Body of pancreas (tissue), 4 donors: ENCODE measurements around the gene CRB1. TPM values are rescaled to one million over a fixed set of nuclear protein-coding genes. Genes with fewer than 3 reads are reported as not detected.

Experiments used
- ATAC-seq: fragments of 150-250 bp; one replicate; pipeline ENCODE4 v1.9.1; 2016
- DNase-seq, 4 donors: peaks; one replicate each; pipeline ENCODE4 v3.0.0-alpha.2; 2019
- H3K27ac ChIP-seq, 4 donors: fragments of 200-600 bp; sonication (generic); 1 replicate in 3 of 4; 2 replicates in 1 of 4; pipeline versions ENCODE4 v1.5.1 to v1.6.1; 2016 to 2019; ENCODE audit warnings: mild to moderate bottlenecking in 1 of 4, mixed read lengths in 1 of 4, moderate library complexity in 1 of 4
- H3K27me3 ChIP-seq, 2 donors: fragments of 200-600 bp; sonication (generic); one replicate each; pipeline ENCODE4 v1.6.0; 2016; ENCODE audit warnings: mild to moderate bottlenecking in 1 of 2
- H3K36me3 ChIP-seq, 2 donors: fragments of 200-600 bp; sonication (generic); replicated peaks in 1 of 2; 2 replicates each; pipeline ENCODE4 v1.5.1; 2016; ENCODE audit warnings: low read depth in 2 of 2; ENCODE audit not compliant: insufficient read depth in 1 of 2
- H3K4me1 ChIP-seq: fragments of 200-600 bp; sonication (generic); one replicate; pipeline ENCODE4 v1.6.0; 2016
- H3K4me3 ChIP-seq, 2 donors: fragments of 200-600 bp; sonication (generic); 1 replicate in 1 of 2; 2 replicates in 1 of 2; pipeline ENCODE4 v1.5.1; 2016 to 2019
- H3K9me3 ChIP-seq, 3 donors: fragments of 200-600 bp; sonication (generic); 1 replicate in 2 of 3; 2 replicates in 1 of 3; pipeline ENCODE4 v1.5.1; 2016
- CTCF ChIP-seq, 7 experiments: fragments of 450-650 bp in 4 of 7; fragments of 200-600 bp in 3 of 7; sonication (generic) in 3 of 7; IDR thresholded peaks; one replicate each; pipeline ENCODE4 v1.5.1; 2016 to 2019; ENCODE audit warnings: antibody characterized with exemption in 7 of 7
- POLR2A ChIP-seq, 3 donors: fragments of 450-650 bp; IDR thresholded peaks; one replicate each; pipeline ENCODE4 v1.6.1; 2016; ENCODE audit warnings: antibody characterized with exemption in 3 of 3, mild to moderate bottlenecking in 2 of 3
- WGBS, 2 donors: methylation state at CpG; one replicate each; pipeline ENCODE4 v1.1.5; 2017; 5-methylcytosine and 5-hydroxymethylcytosine counted together
- intact Hi-C: fragments of 100-400 bp; cut with DNase I; formaldehyde crosslinking; loops from one replicate; pipeline ENCODE4 v1.15.1; 2023
- total RNA-seq, 2 donors: library from RNA; depleted of rRNA; stranded (reverse); fragments of >200 nt; gene quantifications; one replicate each; pipeline ENCODE4 v1.1.0, GENCODE V29; 2016

CRB1 gene
- total RNA-seq, 2 donors from 2014 or later = 0.26 to 10.2 TPM

- Histone ChIP-seq H3K4me1 (no peaks in the 10 kb centered on the region), H3K4me3 (no peak overlapping the region), H3K36me3 (no peaks in the 10 kb centered on the region), H3K27ac (no peak overlapping the region), H3K9me3 (no peaks in the 10 kb centered on the region), H3K27me3 (no peaks in the 10 kb centered on the region)
- TF ChIP-seq CTCF (IDR thresholded peaks at IDR 0.05) (no peak), POLR2A (IDR thresholded peaks at IDR 0.05) (no peak)
- DNase-seq (no peak), ATAC-seq (no peak)
- intact Hi-C loops = no loop called here
- 58 to 71% methylated on average over 2 of the region's 2 CpGs for WGBS, 2 donors
Observed at GRCh38 chr1:197448121-197448779, 180.2 kb downstream of the CRB1 start.

GRCh38 chr1:197451381-197451780 lies 183.3 kb downstream of the CRB1 start:
- TF ChIP-seq POLR2A (IDR thresholded peaks at IDR 0.05) = no peak
- no peak for TF ChIP-seq CTCF (IDR thresholded peaks at IDR 0.05)
- no peak for ATAC-seq

GRCh38 chr1:197453376-197454058 lies 185.5 kb downstream of the CRB1 start:
- DNase-seq (no peak), ATAC-seq (no peak)
- Histone ChIP-seq H3K36me3 (no peaks in the 10 kb centered on the region), H3K9me3 (no peaks in the 10 kb centered on the region), H3K4me1 (no peaks in the 10 kb centered on the region), H3K4me3 (no peak overlapping the region), H3K27me3 (no peaks in the 10 kb centered on the region), H3K27ac (no peak overlapping the region)
- intact Hi-C loops = no loop called here
- no peak for TF ChIP-seq POLR2A (IDR thresholded peaks at IDR 0.05)
- no peak for TF ChIP-seq CTCF (IDR thresholded peaks at IDR 0.05)
- 93 to 95% methylated on average over 1 of the region's 1 CpG for WGBS, 2 donors

More at GRCh38 chr1:197451381-197451780, 183.3 kb downstream of the CRB1 start:
- Histone ChIP-seq H3K27me3 (no peaks in the 10 kb centered on the region), H3K9me3 (no peaks in the 10 kb centered on the region), H3K4me3 (no peak overlapping the region), H3K36me3 (no peaks in the 10 kb centered on the region), H3K4me1 (no peaks in the 10 kb centered on the region), H3K27ac (no peak overlapping the region)
- no peak for DNase-seq
- intact Hi-C loops = no loop called here
- 67 to 74% methylated on average over 5 of the region's 5 CpGs for WGBS, 2 donors

- intact Hi-C loops = no loop called here
- DNase-seq (no peak), ATAC-seq (no peak)
- no peaks in the 10 kb centered on the region for H3K27me3 ChIP-seq
- no peaks in the 10 kb centered on the region for H3K36me3 ChIP-seq
- peaks cover 17% of the 10 kb centered on the region for H3K4me1 ChIP-seq
- H3K27ac ChIP-seq = no peak overlapping the region
- WGBS, 2 donors = 84% methylated on average over 5 of the region's 5 CpGs
- no peaks in the 10 kb centered on the region for H3K9me3 ChIP-seq
- TF ChIP-seq CTCF (IDR thresholded peaks at IDR 0.05) = no peak
- TF ChIP-seq POLR2A (IDR thresholded peaks at IDR 0.05) = no peak
- H3K4me3 ChIP-seq = no peak overlapping the region
Observed at GRCh38 chr1:197462539-197462938, 194.5 kb downstream of the CRB1 start.

- Histone ChIP-seq H3K4me1 (peaks cover 17% of the 10 kb centered on the region), H3K4me3 (no peak overlapping the region), H3K27ac (no peak overlapping the region), H3K9me3 (no peaks in the 10 kb centered on the region), H3K27me3 (no peaks in the 10 kb centered on the region), H3K36me3 (no peaks in the 10 kb centered on the region)
- intact Hi-C loops = no loop called here
- peak; percentile 35 for ATAC-seq
- TF ChIP-seq POLR2A (IDR thresholded peaks at IDR 0.05) (no peak), CTCF (IDR thresholded peaks at IDR 0.05) (no peak)
- DNase-seq = no peak
Observed at GRCh38 chr1:197463142-197463541, 195.1 kb downstream of the CRB1 start.
